HEK293 (cell line): Measurements from ENCODE around the gene EZH1.

Experiments used
- CTCF ChIA-PET: fragments of 350-600 bp; formaldehyde crosslinking; extraction: SDS; loops from one replicate; lab custom pipeline; 2021; ENCODE audit warnings: antibody characterized with exemption; lab: Yijun Ruan, JAX
- POLR2A ChIA-PET: fragments of 300-600 bp; formaldehyde crosslinking; extraction: SDS; loops from one replicate; lab custom pipeline; 2020; ENCODE audit warnings: antibody characterized with exemption, inconsistent platforms; lab: Yijun Ruan, JAX
- H3K27ac ChIP-seq: fragments of 200-500 bp; sonication (Bioruptor generic); 2 replicates; pipeline ENCODE4 v1.5.1; 2014; ENCODE audit warnings: low read depth, low read length, control low read depth, inconsistent platforms; ENCODE audit errors: extremely low read depth
- H3K36me3 ChIP-seq, 2 experiments: fragments of 200-500 bp in 1 of 2; sonication (Bioruptor generic) in 1 of 2; 1 replicate in 1 of 2; 2 replicates in 1 of 2; pipeline ENCODE4 v1.5.1; 2014 to 2017; ENCODE audit warnings: inconsistent platforms in 2 of 2, low read length in 2 of 2; ENCODE audit not compliant: control insufficient read depth in 2 of 2, insufficient read depth in 1 of 2
- H3K4me1 ChIP-seq: fragments of 200-500 bp; sonication (Bioruptor generic); 2 replicates; pipeline ENCODE4 v1.5.1; 2014; ENCODE audit warnings: mild to moderate bottlenecking, low read length, inconsistent platforms; ENCODE audit not compliant: control insufficient read depth, insufficient read depth
- H3K4me3 ChIP-seq: 2 replicates; pipeline ENCODE4 v1.5.1; 2011; ENCODE audit warnings: low read depth, mild to moderate bottlenecking, control low read depth, low read length, moderate library complexity
- H3K9me3 ChIP-seq: fragments of 200-500 bp; sonication (Bioruptor generic); 2 replicates; pipeline ENCODE4 v1.5.1; 2014; ENCODE audit warnings: low read depth, low read length, inconsistent platforms; ENCODE audit not compliant: control insufficient read depth, insufficient read depth
- GLIS1 ChIP-seq: fragments of 450-650 bp; formaldehyde crosslinking; IDR thresholded peaks from 2 replicates; pipeline ENCODE4 v1.5.1; 2016; ENCODE audit warnings: missing biosample characterization, missing genetic modification characterization
- HOXC10 ChIP-seq: sonication (generic); formaldehyde crosslinking; IDR thresholded peaks from 2 replicates; pipeline ENCODE4 v1.8.1; 2023; ENCODE audit warnings: mild to moderate bottlenecking, missing genetic modification reagents
- IKZF3 ChIP-seq: fragments of 450-650 bp; IDR thresholded peaks from 2 replicates; pipeline ENCODE4 v1.5.0; 2018; ENCODE audit warnings: missing biosample characterization, mild to moderate bottlenecking, missing genetic modification characterization, moderate library complexity
- PRDM10 ChIP-seq: fragments of 450-650 bp; formaldehyde crosslinking; IDR thresholded peaks from 2 replicates; pipeline ENCODE4 v1.5.1; 2016; ENCODE audit warnings: missing biosample characterization, missing genetic modification characterization
- RBAK ChIP-seq: fragments of 450-650 bp; formaldehyde crosslinking; IDR thresholded peaks from 2 replicates; pipeline ENCODE4 v1.5.1; 2016; ENCODE audit warnings: missing biosample characterization, missing genetic modification characterization
- SALL2 ChIP-seq: fragments of 450-650 bp; formaldehyde crosslinking; IDR thresholded peaks from 2 replicates; pipeline ENCODE4 v1.5.0; 2017; ENCODE audit warnings: missing biosample characterization, mild to moderate bottlenecking, missing genetic modification characterization, borderline replicate concordance
- SP2 ChIP-seq: fragments of 450-650 bp; formaldehyde crosslinking; IDR thresholded peaks from 2 replicates; pipeline ENCODE4 v1.5.1; 2016; ENCODE audit warnings: missing biosample characterization, missing genetic modification characterization
- ZNF121 ChIP-seq: fragments of 450-650 bp; formaldehyde crosslinking; IDR thresholded peaks from 2 replicates; pipeline ENCODE4 v1.5.1; 2016; ENCODE audit warnings: missing biosample characterization, missing genetic modification characterization
- ZNF148 ChIP-seq: fragments of 450-650 bp; formaldehyde crosslinking; IDR thresholded peaks from 2 replicates; pipeline ENCODE4 v1.5.0; 2017; ENCODE audit warnings: missing biosample characterization, missing genetic modification characterization, borderline replicate concordance
- ZNF544 ChIP-seq: fragments of 450-650 bp; formaldehyde crosslinking; IDR thresholded peaks from 2 replicates; pipeline ENCODE4 v1.5.0; 2017; ENCODE audit warnings: missing biosample characterization, missing genetic modification characterization
- ZNF561 ChIP-seq: fragments of 450-650 bp; IDR thresholded peaks from 2 replicates; pipeline ENCODE4 v1.5.1; 2018; ENCODE audit warnings: missing biosample characterization, missing genetic modification characterization, borderline replicate concordance
- ZNF596 ChIP-seq: fragments of 450-650 bp; IDR thresholded peaks from 2 replicates; pipeline ENCODE4 v1.5.0; 2018; ENCODE audit warnings: missing biosample characterization, mild to moderate bottlenecking, missing genetic modification characterization, moderate library complexity
- ZNF660 ChIP-seq: fragments of 450-650 bp; IDR thresholded peaks from 2 replicates; pipeline ENCODE4 v1.5.1; 2018; ENCODE audit warnings: missing biosample characterization, mild to moderate bottlenecking, missing genetic modification characterization
- ZNF704 ChIP-seq: fragments of 450-650 bp; formaldehyde crosslinking; IDR thresholded peaks from 2 replicates; pipeline ENCODE4 v1.5.1; 2016; ENCODE audit warnings: missing biosample characterization, missing genetic modification characterization
- ZSCAN16 ChIP-seq: fragments of 450-650 bp; formaldehyde crosslinking; IDR thresholded peaks from 2 replicates; pipeline ENCODE4 v1.5.1; 2016; ENCODE audit warnings: missing biosample characterization, missing genetic modification characterization
- ZXDB ChIP-seq: fragments of 450-650 bp; formaldehyde crosslinking; IDR thresholded peaks from 2 replicates; pipeline ENCODE4 v1.5.1; 2016; ENCODE audit warnings: missing biosample characterization, missing genetic modification characterization
- TF ChIP-seq, protein P1 (sequence below): fragments of 450-650 bp; formaldehyde crosslinking; IDR thresholded peaks from 2 replicates; pipeline ENCODE4; 2016; ENCODE audit warnings: missing biosample characterization, missing genetic modification characterization

Gene EZH1

DNA sequence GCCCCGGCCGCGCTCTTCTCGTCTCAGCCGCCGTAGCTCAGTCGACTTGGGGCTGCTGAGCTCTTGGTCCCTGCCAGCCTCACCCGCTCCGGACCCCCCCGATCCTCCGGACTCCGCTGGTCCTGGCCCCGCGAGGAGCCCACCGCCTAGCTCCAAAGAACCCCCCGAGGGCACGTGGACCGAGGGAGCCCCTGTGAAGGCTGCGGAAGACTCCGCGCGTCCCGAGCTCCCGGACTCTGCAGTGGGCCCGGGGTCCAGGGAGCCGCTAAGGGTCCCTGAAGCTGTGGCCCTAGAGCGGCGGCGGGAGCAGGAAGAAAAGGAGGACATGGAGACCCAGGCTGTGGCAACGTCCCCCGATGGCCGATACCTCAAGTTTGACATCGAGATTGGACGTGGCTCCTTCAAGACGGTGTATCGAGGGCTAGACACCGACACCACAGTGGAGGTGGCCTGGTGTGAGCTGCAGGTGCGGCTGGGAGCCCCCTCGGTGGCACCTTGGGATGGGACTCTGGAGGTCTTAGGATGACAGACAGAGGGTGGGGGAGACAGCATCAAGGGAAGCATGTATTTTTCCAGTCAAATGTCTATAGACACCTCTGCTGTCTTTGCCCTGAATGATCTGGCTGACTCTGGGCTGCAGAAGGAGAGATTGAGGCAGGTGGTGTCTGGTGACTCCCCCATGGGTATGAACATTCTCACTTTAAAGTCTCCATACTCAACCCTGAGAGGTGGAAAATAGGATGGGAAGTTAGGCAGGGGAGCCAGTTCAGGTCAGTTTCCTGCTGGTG is 36.2 kb upstream of the EZH1 start:
- ChIA-PET POLR2A (interaction anchor here (0.9 to 2.6 kb wide), 9 partner anchors 8 to 214 kb away, joined by 3 to 13 read pairs (median 4); partner anchors contain the start of genes BECN1, CNTD1, COA3 and RETREG3), CTCF (interaction anchor here (0.5 to 3.6 kb wide), 7 partner anchors 8 to 503 kb away, joined by 3 to 16 read pairs (median 5); partner anchors contain the start of genes PSMC3IP and VPS25)
- no peaks in the 10 kb centered on the region for H3K9me3 ChIP-seq
- peaks cover 23 to 49% of the 10 kb centered on the region in 2 experiments; a peak in 2 of 3 replicates for H3K36me3 ChIP-seq
- TF ChIP-seq IKZF3 (tag by site-specific recombination), result no peak
- TF ChIP-seq, protein P1, sequence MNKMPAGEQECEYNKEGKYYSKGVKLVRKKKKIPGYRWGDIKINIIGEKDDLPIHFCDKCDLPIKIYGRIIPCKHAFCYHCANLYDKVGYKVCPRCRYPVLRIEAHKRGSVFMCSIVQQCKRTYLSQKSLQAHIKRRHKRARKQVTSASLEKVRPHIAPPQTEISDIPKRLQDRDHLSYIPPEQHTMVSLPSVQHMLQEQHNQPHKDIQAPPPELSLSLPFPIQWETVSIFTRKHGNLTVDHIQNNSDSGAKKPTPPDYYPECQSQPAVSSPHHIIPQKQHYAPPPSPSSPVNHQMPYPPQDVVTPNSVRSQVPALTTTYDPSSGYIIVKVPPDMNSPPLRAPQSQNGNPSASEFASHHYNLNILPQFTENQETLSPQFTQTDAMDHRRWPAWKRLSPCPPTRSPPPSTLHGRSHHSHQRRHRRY (tag by site-specific recombination), result no peak
- no peak for TF ChIP-seq ZNF544 (tag by site-specific recombination)
- no peak for TF ChIP-seq ZNF596 (tag by site-specific recombination)
- no peak for TF ChIP-seq ZSCAN16 (tag by site-specific recombination)
- TF ChIP-seq ZNF148 (tag by site-specific recombination), result no peak
- TF ChIP-seq HOXC10 (CRISPR knock-in tag), result no peak
- TF ChIP-seq ZXDB (tag by site-specific recombination), result no peak
- TF ChIP-seq SALL2, result no peak
- TF ChIP-seq RBAK (tag by site-specific recombination), result no peak
- TF ChIP-seq, all 188 proteins: peak for 0
- peaks cover 5% of the 10 kb centered on the region; the same call in 1 of the 2 replicates for H3K4me1 ChIP-seq
- H3K4me3 ChIP-seq, result peak overlapping the region; percentile 45
- peak overlapping the region; percentile 11; the same call in 1 of the 2 replicates for H3K27ac ChIP-seq

DNA sequence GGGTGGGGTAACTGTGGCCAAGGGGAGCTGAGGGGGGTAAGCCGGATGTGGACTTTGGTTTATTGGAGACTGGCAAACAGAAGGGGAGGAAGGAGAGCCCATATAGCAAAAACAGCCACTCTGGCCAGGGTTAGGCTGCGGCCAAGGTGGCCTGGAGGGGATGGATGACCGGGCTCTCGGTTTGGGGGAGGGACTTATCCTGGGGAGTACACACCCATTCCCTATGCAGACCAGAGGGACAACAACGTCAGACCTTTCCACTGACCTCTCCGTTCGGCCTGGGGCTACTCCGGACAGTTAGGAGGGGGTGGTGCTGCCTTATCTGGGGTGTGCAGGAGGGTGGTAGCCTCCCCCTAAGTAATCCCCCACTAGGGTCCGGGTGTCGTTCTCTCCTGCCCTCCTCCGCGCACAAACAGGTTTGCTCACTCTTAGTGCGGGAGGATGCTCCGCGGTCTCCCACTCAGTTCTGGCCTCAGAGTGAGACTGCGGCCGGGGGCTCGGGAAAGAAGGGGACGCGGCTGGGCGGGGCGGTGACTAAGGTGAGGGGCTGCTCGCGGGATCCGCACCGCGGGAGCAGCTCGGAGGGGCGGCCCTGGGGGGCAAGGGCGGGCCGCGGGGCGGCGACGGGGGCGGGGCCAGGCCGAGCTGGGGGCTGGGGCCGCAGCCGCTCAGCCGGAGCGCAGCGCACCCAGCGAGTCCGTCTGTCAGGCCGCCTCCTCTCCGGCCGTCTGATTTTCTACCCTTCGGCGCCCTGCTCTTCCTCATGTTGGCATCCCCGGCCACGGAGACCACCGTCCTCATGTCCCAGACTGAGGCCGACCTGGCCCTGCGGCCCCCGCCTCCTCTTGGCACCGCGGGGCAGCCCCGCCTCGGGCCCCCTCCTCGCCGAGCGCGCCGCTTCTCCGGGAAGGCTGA is 35.4 kb upstream of the EZH1 start, which contains the start of gene WNK4:
WNK4 (plus strand) TSS at position 675 of the 915 bp plus-strand sequence; CDS start at position 764, 89 bp downstream.
- ChIA-PET CTCF (interaction anchor here (0.6 to 3.6 kb wide), 7 partner anchors 8 to 502 kb away, joined by 3 to 16 read pairs (median 3); partner anchors contain the start of gene VPS25), POLR2A (interaction anchor here (0.9 to 2.6 kb wide), 8 partner anchors 12 to 213 kb away, joined by 3 to 13 read pairs (median 4); partner anchors contain the start of genes BECN1, CNTD1, COA3 and RETREG3)
- Histone ChIP-seq H3K4me3 (peak within 1 kb of the TSS; percentile 45), H3K4me1 (peaks cover 5% of the 10 kb centered on the region; the same call in 1 of the 2 replicates), H3K27ac (peak within 1 kb of the TSS; percentile 11; the same call in 1 of the 2 replicates), H3K36me3 (peaks cover 28 to 58% of the 10 kb centered on the region in 2 experiments), H3K9me3 (no peaks in the 10 kb centered on the region)
- TF ChIP-seq ZNF704 (tag by site-specific recombination) (no peak), GLIS1 (0 out of 2 replicates have a peak, but pooled peaks have one; percentile 24), SP2 (0 out of 2 replicates have a peak, but pooled peaks have one; percentile 17), ZNF660 (tag by site-specific recombination) (no peak), PRDM10 (tag by site-specific recombination) (no peak), ZNF561 (tag by site-specific recombination) (no peak), ZNF121 (tag by site-specific recombination) (no peak)
- TF ChIP-seq, all 188 proteins: peak for 2
